GM19238 (cell line): Measurements from ENCODE around the gene IL1RAPL2.

Source experiments
- DNase-seq: peaks from one replicate; pipeline ENCODE4 v3.0.0; 2011; ENCODE audit warnings: low spot score; ENCODE audit not compliant: insufficient read length

Gene IL1RAPL2

DNA sequence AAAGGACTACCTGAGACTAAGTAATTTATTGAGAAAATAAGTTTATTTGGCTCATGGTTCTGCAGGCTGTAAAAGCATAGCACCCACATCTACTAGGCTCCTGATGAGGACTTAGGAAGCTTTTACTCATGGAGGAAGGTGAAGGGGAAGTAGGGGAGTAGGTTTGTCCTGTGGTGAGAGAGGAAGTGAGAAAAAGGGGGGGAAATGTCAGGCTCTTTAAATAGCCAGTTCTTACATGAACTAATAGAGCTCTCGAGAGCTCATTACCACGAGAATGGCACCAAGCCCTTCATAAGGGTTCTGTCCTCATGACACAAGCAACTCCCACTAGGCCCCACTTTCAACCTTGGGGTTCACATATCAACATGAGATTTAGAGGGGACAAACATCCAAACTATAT lies 1130.9 kb downstream of the IL1RAPL2 start:
- DNase-seq: no peak

DNA sequence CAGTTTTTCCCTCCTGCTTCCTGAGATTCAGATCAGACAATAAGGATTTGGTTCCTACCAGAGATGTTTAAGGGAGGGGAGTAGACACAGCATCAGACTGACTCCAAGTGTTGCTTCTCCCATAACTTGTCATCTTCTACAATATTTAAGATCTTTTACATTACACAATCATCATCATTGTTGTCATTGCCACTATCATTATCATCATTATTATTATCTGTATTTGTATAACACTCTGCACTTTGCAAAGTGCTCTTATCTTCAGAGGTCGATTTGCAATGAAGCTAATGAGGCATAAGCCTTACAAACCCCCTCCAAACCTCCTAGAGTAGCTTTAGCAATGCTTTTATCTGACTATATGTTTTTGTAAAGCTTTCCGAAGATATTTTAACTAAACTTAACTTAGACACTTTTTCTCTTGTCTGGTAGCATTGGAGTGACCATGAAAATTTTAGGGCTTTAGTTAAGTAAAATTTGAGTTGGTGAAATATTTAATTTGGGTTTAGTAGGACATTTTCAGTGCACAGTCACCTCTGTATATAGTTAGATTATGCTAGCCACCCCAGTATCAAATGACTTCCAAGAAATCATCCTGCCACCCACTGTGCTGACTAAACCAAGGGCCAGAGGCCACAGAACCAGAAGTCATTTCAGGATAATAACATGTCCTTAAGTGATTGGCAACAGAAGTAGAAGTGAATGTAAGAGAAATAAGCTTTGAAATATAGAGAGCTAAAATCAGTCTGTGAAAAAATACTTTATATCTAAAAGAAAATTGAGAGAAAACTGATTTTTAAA lies 1132.2 kb downstream of the IL1RAPL2 start:
- DNase-seq: no peak

- no peak for DNase-seq
Observed at GRCh38 chrX:105700331-105700730, 1134.3 kb downstream of the IL1RAPL2 start.

GRCh38 chrX:105701310-105702052 lies 1135.5 kb downstream of the IL1RAPL2 start:
- DNase-seq: no peak

DNA sequence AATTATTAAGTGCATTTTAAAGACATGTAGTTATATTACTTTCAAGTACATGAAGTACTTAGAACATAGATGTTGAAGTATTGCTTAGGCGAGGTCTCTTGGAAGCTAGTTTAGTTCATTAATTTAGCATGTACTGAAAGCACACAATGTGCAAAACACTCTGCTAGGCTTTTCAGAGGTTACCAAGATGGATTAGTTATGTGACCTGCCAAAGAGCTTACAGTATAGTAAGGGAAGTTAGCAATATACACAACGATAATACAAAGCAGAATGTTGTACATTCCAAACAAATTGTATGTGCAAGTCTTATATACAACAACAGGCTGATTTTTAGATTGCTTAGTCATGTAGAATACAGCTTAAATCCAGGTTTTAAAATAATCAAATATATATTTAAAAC lies 1137.9 kb downstream of the IL1RAPL2 start:
- no peak for DNase-seq

- no peak for DNase-seq
Observed at GRCh38 chrX:105706041-105706440, 1140.0 kb downstream of the IL1RAPL2 start.

GRCh38 chrX:105711805-105712204 lies 1145.8 kb downstream of the IL1RAPL2 start:
- no peak for DNase-seq

GRCh38 chrX:105715746-105716145 lies 1149.7 kb downstream of the IL1RAPL2 start:
- no peak for DNase-seq

DNA sequence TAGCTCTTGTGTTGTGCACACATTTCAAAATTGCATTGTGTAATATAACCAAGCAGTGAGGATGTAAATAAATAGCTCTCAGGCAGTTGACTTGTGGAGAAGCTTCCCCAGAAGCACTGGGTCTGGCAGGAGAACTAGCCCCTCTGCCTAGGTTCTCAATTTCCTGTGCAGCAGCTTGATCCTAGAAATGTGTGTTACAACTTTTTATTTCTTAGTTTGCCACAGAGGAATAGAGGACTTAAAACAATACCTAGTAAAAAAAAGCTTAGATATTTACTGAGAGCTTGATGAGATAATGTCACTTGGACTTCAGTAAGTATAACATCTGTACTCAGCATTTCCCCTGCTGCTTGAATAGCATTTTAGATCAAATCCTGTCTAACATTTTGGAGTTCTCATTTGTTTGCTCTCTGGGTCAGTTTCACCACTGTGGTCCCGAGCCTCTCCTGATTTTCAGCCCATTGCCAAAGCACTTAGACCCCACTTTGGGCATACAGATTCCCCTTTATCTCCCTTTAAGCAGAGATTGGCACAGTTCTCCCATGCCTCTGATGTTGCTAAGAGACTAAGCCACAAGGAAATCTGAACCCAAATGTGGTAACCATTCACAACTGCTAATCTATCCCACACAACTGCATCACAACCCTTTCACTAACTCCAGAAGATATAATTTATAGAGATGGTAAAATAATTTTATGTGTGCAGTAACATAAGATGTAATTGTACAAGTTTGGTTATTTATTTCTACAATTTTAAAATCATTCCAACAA lies 1158.2 kb downstream of the IL1RAPL2 start:
- no peak for DNase-seq

GRCh38 chrX:105725228-105725627 lies 1159.2 kb downstream of the IL1RAPL2 start:
- no peak for DNase-seq

DNA sequence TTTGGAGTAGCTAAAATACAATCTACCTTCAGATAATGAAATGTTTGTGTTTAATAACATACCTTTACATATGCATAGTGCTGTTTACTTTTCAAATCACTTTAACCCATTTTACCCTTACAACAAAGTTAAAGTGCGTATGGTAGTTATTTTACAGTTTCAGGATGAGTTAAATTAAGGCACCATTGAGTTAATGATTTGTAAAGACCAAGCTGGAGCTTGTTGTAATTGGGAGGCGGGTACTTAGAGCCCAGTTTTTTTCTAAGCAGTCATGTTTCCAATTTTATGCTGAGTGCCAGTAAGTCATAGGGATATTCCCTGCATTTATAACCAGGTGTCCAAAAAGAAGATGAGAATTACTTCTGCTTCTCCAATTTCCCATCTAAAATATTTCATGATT lies 1172.2 kb downstream of the IL1RAPL2 start:
- no peak for DNase-seq

GRCh38 chrX:105744291-105744690 lies 1178.3 kb downstream of the IL1RAPL2 start:
- DNase-seq: no peak

GRCh38 chrX:105744946-105745345 lies 1178.9 kb downstream of the IL1RAPL2 start:
- no peak for DNase-seq

DNA sequence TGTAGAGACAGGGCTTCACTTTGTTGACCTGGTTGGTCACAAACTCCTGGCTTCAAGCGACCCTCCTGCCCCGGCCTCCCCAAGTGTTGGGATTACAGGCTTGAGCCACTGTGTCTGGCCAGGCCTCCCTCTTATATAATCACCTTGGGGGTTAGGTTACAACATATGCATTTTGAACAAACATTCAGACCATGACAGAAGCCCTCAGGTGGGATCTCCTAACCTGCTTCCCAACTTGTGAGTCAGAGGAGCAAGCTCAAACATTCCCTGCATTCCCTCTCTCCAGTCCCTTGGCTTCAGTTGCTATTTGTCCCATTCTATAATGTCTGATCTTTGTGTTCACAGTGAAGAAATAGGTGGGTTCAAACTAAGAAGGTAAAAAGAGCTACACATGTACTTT lies 1179.9 kb downstream of the IL1RAPL2 start:
- DNase-seq: no peak

GRCh38 chrX:105752338-105752956 lies 1186.4 kb downstream of the IL1RAPL2 start:
- DNase-seq: no peak

DNA sequence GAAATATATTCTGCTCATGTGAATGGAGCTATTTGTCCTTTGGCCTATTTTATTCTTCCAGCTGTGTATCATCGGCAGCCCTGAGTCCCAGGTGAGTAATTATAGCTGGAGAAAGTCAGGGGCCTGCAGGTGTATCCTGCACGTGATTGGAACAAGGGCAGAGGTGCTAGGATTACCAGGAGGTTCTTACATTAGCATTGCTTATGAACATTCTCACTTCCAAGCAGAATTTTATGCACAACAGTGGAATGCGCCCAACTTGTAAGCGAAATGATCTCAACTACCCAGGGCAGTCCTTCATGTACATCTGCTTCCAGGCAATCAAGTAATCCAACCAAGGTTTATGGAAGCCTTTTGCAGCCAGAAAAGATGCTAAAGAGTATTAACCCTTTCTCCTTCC lies 1187.4 kb downstream of the IL1RAPL2 start:
- DNase-seq: no peak

DNA sequence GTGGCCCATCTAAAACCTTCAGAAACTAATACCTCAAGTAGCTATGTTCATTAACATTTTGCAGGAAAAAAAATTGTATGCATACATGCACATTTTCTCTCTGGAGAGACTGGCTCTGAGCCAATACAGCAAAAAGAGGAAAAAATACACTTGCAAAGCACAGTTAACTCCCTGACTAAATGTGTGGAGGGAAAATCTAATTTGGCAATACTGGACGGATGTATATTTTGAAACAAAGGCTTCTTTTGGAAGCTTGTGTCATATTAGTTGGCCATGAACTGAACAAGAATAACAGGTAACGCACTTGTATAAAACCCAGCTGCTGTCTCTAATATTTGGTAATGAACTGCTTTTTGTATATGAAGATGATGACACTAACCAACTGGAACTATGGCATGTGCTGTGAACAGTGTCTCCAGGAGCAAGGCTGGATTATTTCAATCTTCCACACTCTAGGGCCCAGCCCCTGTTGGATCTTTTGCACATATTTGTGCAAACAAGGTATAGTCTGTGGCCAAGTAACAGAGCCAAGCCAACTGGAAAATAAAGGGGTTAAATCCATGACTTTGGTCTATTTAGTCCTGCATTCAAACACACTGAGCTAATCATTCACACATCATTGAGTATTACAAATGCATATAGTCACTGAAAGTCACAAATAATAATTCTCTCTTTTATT lies 1188.4 kb downstream of the IL1RAPL2 start:
- DNase-seq: no peak

DNA sequence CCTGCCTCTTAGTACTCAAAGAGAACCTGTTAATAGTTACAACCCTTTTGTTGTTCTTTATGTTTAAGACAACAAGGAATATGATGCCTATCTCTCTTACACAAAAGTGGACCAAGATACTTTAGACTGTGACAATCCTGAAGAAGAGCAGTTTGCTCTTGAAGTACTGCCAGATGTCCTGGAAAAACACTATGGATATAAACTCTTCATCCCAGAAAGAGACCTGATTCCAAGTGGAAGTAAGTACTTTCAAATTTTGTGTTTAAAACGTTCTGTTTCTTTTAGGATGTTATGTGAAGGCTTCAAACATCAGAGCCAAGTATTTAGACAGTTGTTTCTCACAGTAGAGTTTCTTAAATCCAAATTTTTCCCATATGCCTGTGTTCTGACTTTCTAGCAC lies 1189.1 kb downstream of the IL1RAPL2 start:
- no peak for DNase-seq

- no peak for DNase-seq
Observed at GRCh38 chrX:105758754-105759153, 1192.8 kb downstream of the IL1RAPL2 start.

- DNase-seq: no peak
Observed at GRCh38 chrX:105759598-105759997, 1193.6 kb downstream of the IL1RAPL2 start.

GRCh38 chrX:105765691-105766090 lies 1199.7 kb downstream of the IL1RAPL2 start:
- DNase-seq: no peak
